Measurements from ENCODE around the gene SMYD3. TPM values are rescaled to one million over a fixed set of nuclear protein-coding genes. Genes with fewer than 3 reads are reported as not detected.

Gene SMYD3
- polyA plus RNA-seq, 1 donor from 2014 or later: 48.6 TPM

GRCh38 chr1:246397046-246397445 is 110.0 kb downstream of the SMYD3 start:
- Histone ChIP-seq H3K4me2 (ENCODE audit: low read length) (no peak overlapping the region), H3K4me3 (ENCODE audit: low read length) (no peak overlapping the region), H2AFZ (ENCODE audit: low read depth, low read length) (no peak overlapping the region), H3K36me3 (ENCODE audit: insufficient read depth, low read length) (no peaks in the 10 kb centered on the region), H3K27me3 (ENCODE audit: insufficient read depth, low read depth, low read length) (no peaks in the 10 kb centered on the region), H3K9me3 (ENCODE audit: low read length) (no peaks in the 10 kb centered on the region), H3K79me2 (replicated peaks; ENCODE audit: insufficient read depth, low read length) (no peaks in the 10 kb centered on the region), H3K9me2 (ENCODE audit: insufficient read depth, low read length) (no peaks in the 10 kb centered on the region), H4K20me1 (ENCODE audit: insufficient read depth) (no peaks in the 10 kb centered on the region), H3K9ac (ENCODE audit: low read length) (no peak overlapping the region), H3F3A (ENCODE audit: insufficient read depth, low read length, poor library complexity, severe bottlenecking) (no peaks in the 10 kb centered on the region), H3K27ac (ENCODE audit: low read length) (no peak overlapping the region)
- no peak for TF ChIP-seq POLR2AphosphoS5 (IDR thresholded peaks at IDR 0.05)
- no peak for TF ChIP-seq TAF1 (IDR thresholded peaks at IDR 0.05; ENCODE audit: low read depth)
- no peak for TF ChIP-seq EZH2 (IDR thresholded peaks at IDR 0.05; ENCODE audit: borderline replicate concordance, insufficient read depth, low read length, poor library complexity, severe bottlenecking)
- no peak for TF ChIP-seq MXI1 (conservative IDR thresholded peaks at IDR 0.05; ENCODE audit: poor library complexity, severe bottlenecking)
- TF ChIP-seq CTCF (IDR thresholded peaks at IDR 0.05; ENCODE audit: poor library complexity, severe bottlenecking): no peak

- Histone ChIP-seq H4K20me1 (ENCODE audit: insufficient read depth) (no peaks in the 10 kb centered on the region), H3K27ac (ENCODE audit: low read length) (no peak overlapping the region), H3K36me3 (ENCODE audit: insufficient read depth, low read length) (no peaks in the 10 kb centered on the region), H3K4me3 (ENCODE audit: low read length) (no peak overlapping the region), H3K9me3 (ENCODE audit: low read length) (no peaks in the 10 kb centered on the region), H3K4me2 (ENCODE audit: low read length) (no peak overlapping the region), H3K9ac (ENCODE audit: low read length) (no peak overlapping the region), H3F3A (ENCODE audit: insufficient read depth, low read length, poor library complexity, severe bottlenecking) (no peaks in the 10 kb centered on the region), H3K27me3 (ENCODE audit: insufficient read depth, low read depth, low read length) (no peaks in the 10 kb centered on the region), H2AFZ (ENCODE audit: low read depth, low read length) (no peak overlapping the region), H3K79me2 (replicated peaks; ENCODE audit: insufficient read depth, low read length) (no peaks in the 10 kb centered on the region), H3K9me2 (ENCODE audit: insufficient read depth, low read length) (no peaks in the 10 kb centered on the region)
- no peak for TF ChIP-seq TAF1 (IDR thresholded peaks at IDR 0.05; ENCODE audit: low read depth)
- TF ChIP-seq EP300 (conservative IDR thresholded peaks at IDR 0.05; ENCODE audit: poor library complexity, severe bottlenecking): no peak
- TF ChIP-seq RAD21 (conservative IDR thresholded peaks at IDR 0.05): no peak
- TF ChIP-seq POLR2AphosphoS5 (IDR thresholded peaks at IDR 0.05): no peak
- no peak for TF ChIP-seq REST (IDR thresholded peaks at IDR 0.05; ENCODE audit: borderline replicate concordance)
- no peak for TF ChIP-seq EZH2 (IDR thresholded peaks at IDR 0.05; ENCODE audit: borderline replicate concordance, insufficient read depth, low read length, poor library complexity, severe bottlenecking)
- no peak for TF ChIP-seq SMC3 (conservative IDR thresholded peaks at IDR 0.05; ENCODE audit: poor library complexity)
- no peak for TF ChIP-seq CTCF (IDR thresholded peaks at IDR 0.05; ENCODE audit: poor library complexity, severe bottlenecking)
- TF ChIP-seq MXI1 (conservative IDR thresholded peaks at IDR 0.05; ENCODE audit: poor library complexity, severe bottlenecking): no peak
Observed at GRCh38 chr1:246396322-246396721, 110.8 kb downstream of the SMYD3 start.

Data from neural cell (in vitro differentiated cells).